ENCODE data around the gene LARP6.

DNA sequence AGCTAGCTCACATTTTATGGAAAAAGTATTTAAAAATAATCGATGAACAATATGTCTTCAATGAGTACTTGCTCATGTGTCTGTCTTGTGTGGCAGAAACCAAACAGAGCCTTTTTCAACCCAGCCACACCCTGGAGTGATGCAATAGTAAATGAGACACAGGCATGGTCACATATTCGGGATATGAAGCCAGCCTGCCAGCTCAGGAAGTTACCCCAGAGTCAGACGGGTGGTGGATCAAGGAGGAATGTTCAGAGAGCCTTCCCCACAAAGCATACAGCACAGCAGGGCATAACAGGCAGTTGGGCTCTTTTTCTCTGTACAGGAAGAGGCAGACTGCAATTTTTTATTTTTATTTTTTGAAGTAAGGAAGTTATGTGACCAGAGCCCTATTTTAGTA, 27.3 kb downstream of the LARP6 start:
- TF ChIP-seq, protein P1, sequence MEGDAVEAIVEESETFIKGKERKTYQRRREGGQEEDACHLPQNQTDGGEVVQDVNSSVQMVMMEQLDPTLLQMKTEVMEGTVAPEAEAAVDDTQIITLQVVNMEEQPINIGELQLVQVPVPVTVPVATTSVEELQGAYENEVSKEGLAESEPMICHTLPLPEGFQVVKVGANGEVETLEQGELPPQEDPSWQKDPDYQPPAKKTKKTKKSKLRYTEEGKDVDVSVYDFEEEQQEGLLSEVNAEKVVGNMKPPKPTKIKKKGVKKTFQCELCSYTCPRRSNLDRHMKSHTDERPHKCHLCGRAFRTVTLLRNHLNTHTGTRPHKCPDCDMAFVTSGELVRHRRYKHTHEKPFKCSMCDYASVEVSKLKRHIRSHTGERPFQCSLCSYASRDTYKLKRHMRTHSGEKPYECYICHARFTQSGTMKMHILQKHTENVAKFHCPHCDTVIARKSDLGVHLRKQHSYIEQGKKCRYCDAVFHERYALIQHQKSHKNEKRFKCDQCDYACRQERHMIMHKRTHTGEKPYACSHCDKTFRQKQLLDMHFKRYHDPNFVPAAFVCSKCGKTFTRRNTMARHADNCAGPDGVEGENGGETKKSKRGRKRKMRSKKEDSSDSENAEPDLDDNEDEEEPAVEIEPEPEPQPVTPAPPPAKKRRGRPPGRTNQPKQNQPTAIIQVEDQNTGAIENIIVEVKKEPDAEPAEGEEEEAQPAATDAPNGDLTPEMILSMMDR (IDR thresholded peaks at IDR 0.05) = no peak
- TF ChIP-seq ZFX (IDR thresholded peaks at IDR 0.05; ENCODE audit: borderline replicate concordance) = no peak

Data from 22Rv1 (cell line).